H1 (cell line): Measurements from ENCODE around the gene MED17. TPM values are rescaled to one million over a fixed set of nuclear protein-coding genes. Genes with fewer than 3 reads are reported as not detected.

ENCODE experiments used
- CTCF ChIA-PET: fragments of 300-600 bp; sonication (Branson Sonifier 250); formaldehyde crosslinking; loops from one replicate; lab custom pipeline; 2021; ENCODE audit not compliant: partially characterized antibody; lab: Charles Lee
- POLR2A ChIA-PET: fragments of 300-600 bp; sonication (Branson Sonifier 250); formaldehyde crosslinking; loops from one replicate; lab custom pipeline; 2021; ENCODE audit warnings: inconsistent platforms; ENCODE audit not compliant: partially characterized antibody; lab: Charles Lee
- DNase-seq, 2 experiments: peaks; one replicate each; pipeline versions ENCODE4 v3.0.0 to v3.0.0-alpha.2; 2010 to 2022; ENCODE audit warnings: low spot score in 2 of 2, low read depth in 1 of 2, mixed read lengths in 1 of 2
- FAIRE-seq: peaks from 2 replicates; lab custom pipeline; 2011; peaks lifted over from hg19 to GRCh38; lab: Jason Lieb, UNC
- H2AFZ ChIP-seq: 2 replicates; pipeline ENCODE4 v1.8.1; 2012; ENCODE audit warnings: low read length, inconsistent platforms
- H2AK5ac ChIP-seq: 2 replicates; pipeline ENCODE4 v1.6.1; 2013; ENCODE audit warnings: low read depth, low read length
- H2BK120ac ChIP-seq: replicated peaks from 2 replicates; pipeline ENCODE3; 2013; ENCODE audit warnings: low read depth, low read length, inconsistent platforms
- H2BK12ac ChIP-seq: 2 replicates; pipeline ENCODE4 v1.6.1; 2013; ENCODE audit warnings: low read depth, low read length
- H2BK15ac ChIP-seq: 2 replicates; pipeline ENCODE4 v1.6.1; 2013; ENCODE audit warnings: low read length
- H2BK20ac ChIP-seq: 2 replicates; pipeline ENCODE4 v1.6.1; 2013; ENCODE audit warnings: low read length
- H2BK5ac ChIP-seq: 2 replicates; pipeline ENCODE4 v1.6.1; 2013; ENCODE audit warnings: low read depth, low read length
- H3K14ac ChIP-seq: 2 replicates; pipeline ENCODE4 v1.6.1; 2013; ENCODE audit warnings: inconsistent platforms; ENCODE audit not compliant: insufficient read length
- H3K18ac ChIP-seq: 2 replicates; pipeline ENCODE4 v1.6.1; 2013; ENCODE audit warnings: low read length; ENCODE audit errors: extremely low read depth
- H3K23ac ChIP-seq: 2 replicates; pipeline ENCODE4 v1.6.1; 2013; ENCODE audit warnings: inconsistent platforms; ENCODE audit not compliant: insufficient read length
- H3K23me2 ChIP-seq: 2 replicates; pipeline ENCODE4 v1.6.1; 2013; ENCODE audit warnings: low read depth, low read length
- H3K27ac ChIP-seq: 2 replicates; pipeline ENCODE4 v1.6.1; 2011; ENCODE audit warnings: low read depth, low read length, inconsistent platforms
- H3K27me3 ChIP-seq, 4 experiments: replicated peaks in 1 of 4; 1 replicate in 1 of 4; 2 replicates in 3 of 4; pipeline versions ENCODE4 v1.6.1 to v1.8.1; 2011 to 2013; ENCODE audit warnings: low read length in 3 of 4, mild to moderate bottlenecking in 3 of 4, inconsistent platforms in 2 of 4, mixed read lengths in 2 of 4, moderate library complexity in 1 of 4; ENCODE audit not compliant: control insufficient read depth in 3 of 4, insufficient read depth in 3 of 4; ENCODE audit errors: extremely low read depth in 1 of 4
- H3K36me3 ChIP-seq, 4 experiments: 2 replicates each; pipeline versions ENCODE4 v1.6.1 to v1.8.1; 2011 to 2013; ENCODE audit warnings: mild to moderate bottlenecking in 4 of 4, low read length in 3 of 4, moderate library complexity in 2 of 4, control low read depth in 1 of 4, inconsistent platforms in 1 of 4; ENCODE audit not compliant: insufficient read depth in 4 of 4, control insufficient read depth in 2 of 4
- H3K4ac ChIP-seq: replicated peaks from 2 replicates; pipeline ENCODE3; 2013; ENCODE audit warnings: low read length, low read depth, mixed read lengths, inconsistent platforms; ENCODE audit not compliant: insufficient read length
- H3K4me1 ChIP-seq, 4 experiments: replicated peaks in 1 of 4; 1 replicate in 1 of 4; 2 replicates in 3 of 4; pipeline versions ENCODE4 v1.6.1 to v1.8.1; 2011 to 2013; ENCODE audit warnings: low read length in 3 of 4, inconsistent platforms in 2 of 4, mixed read lengths in 1 of 4; ENCODE audit not compliant: insufficient read depth in 4 of 4, control insufficient read depth in 3 of 4
- H3K4me2 ChIP-seq, 2 experiments: 2 replicates each; pipeline versions ENCODE4 v1.6.1 to v1.8.1; 2011 to 2013; ENCODE audit warnings: low read depth in 2 of 2, low read length in 2 of 2, control low read depth in 1 of 2, inconsistent platforms in 1 of 2, mild to moderate bottlenecking in 1 of 2; ENCODE audit not compliant: insufficient read depth in 1 of 2
- H3K4me3 ChIP-seq, 4 experiments: fragments of 200-600, 300-600 bp in 1 of 4; sonication (generic), shearing (Covaris generic), sonication (Bioruptor Twin) in 1 of 4; 2 replicates each; pipeline versions ENCODE4 v1.5.1 to v1.8.1; 2011 to 2016; ENCODE audit warnings: low read length in 4 of 4, low read depth in 3 of 4, control low read depth in 2 of 4, inconsistent platforms in 2 of 4, mild to moderate bottlenecking in 2 of 4, mixed read lengths in 1 of 4, moderate library complexity in 1 of 4; ENCODE audit not compliant: insufficient read depth in 2 of 4; ENCODE audit errors: extremely low read depth in 1 of 4
- H3K56ac ChIP-seq: replicated peaks from 2 replicates; pipeline ENCODE3; 2013; ENCODE audit warnings: low read depth, mild to moderate bottlenecking, mixed read lengths, low read length, inconsistent platforms; ENCODE audit not compliant: insufficient read length
- H3K79me1 ChIP-seq: 2 replicates; pipeline ENCODE4 v1.6.1; 2013; ENCODE audit warnings: low read depth, low read length, control low read depth
- H3K79me2 ChIP-seq, 2 experiments: 2 replicates each; pipeline versions ENCODE4 v1.6.1 to v1.8.1; 2012 to 2013; ENCODE audit warnings: low read length in 2 of 2, mild to moderate bottlenecking in 2 of 2, inconsistent platforms in 1 of 2; ENCODE audit not compliant: insufficient read depth in 2 of 2, control insufficient read depth in 1 of 2
- H3K9ac ChIP-seq, 4 experiments: replicated peaks in 1 of 4; 1 replicate in 1 of 4; 2 replicates in 3 of 4; pipeline versions ENCODE4 v1.6.1 to v1.8.1; 2011 to 2013; ENCODE audit warnings: low read depth in 3 of 4, low read length in 3 of 4, control low read depth in 2 of 4, mild to moderate bottlenecking in 2 of 4, moderate library complexity in 2 of 4, inconsistent platforms in 1 of 4; ENCODE audit errors: extremely low read depth in 1 of 4
- H3K9me3 ChIP-seq, 2 experiments: 2 replicates each; pipeline versions ENCODE4 v1.6.1 to v1.8.1; 2012 to 2013; ENCODE audit warnings: mild to moderate bottlenecking in 2 of 2, moderate library complexity in 2 of 2, control low read depth in 1 of 2, inconsistent platforms in 1 of 2, low read depth in 1 of 2, low read length in 1 of 2, mixed read lengths in 1 of 2; ENCODE audit not compliant: insufficient read depth in 2 of 2
- H4K20me1 ChIP-seq, 2 experiments: replicated peaks in 1 of 2; 2 replicates each; pipeline versions ENCODE3 to v1.8.1; 2011 to 2013; ENCODE audit warnings: inconsistent platforms in 2 of 2, low read length in 2 of 2, mild to moderate bottlenecking in 1 of 2; ENCODE audit not compliant: insufficient read depth in 2 of 2, control insufficient read depth in 1 of 2
- H4K5ac ChIP-seq: 2 replicates; pipeline ENCODE4 v1.6.1; 2013; ENCODE audit warnings: low read length, low read depth, mixed read lengths, inconsistent platforms; ENCODE audit not compliant: insufficient read length
- H4K8ac ChIP-seq: 2 replicates; pipeline ENCODE4 v1.8.0; 2013; ENCODE audit warnings: mild to moderate bottlenecking, moderate library complexity, low read length, inconsistent platforms; ENCODE audit not compliant: insufficient read depth; ENCODE audit errors: extremely low read depth
- H4K91ac ChIP-seq: replicated peaks from 2 replicates; pipeline ENCODE3; 2013; ENCODE audit warnings: low read length, mixed read lengths, inconsistent platforms; ENCODE audit not compliant: insufficient read length
- CHD1 ChIP-seq: IDR thresholded peaks from 2 replicates; pipeline ENCODE4 v1.6.1; 2012; ENCODE audit warnings: low read depth, low read length, improper control_type of control experiment
- EGR1 ChIP-seq: IDR thresholded peaks from 2 replicates; pipeline ENCODE4 v1.6.1; 2011; ENCODE audit warnings: low read depth, low read length, borderline replicate concordance
- KDM4A ChIP-seq: IDR thresholded peaks from one replicate; pipeline ENCODE4 v1.7.1; 2012; ENCODE audit warnings: low read depth, mild to moderate bottlenecking, moderate library complexity, low read length, inconsistent platforms; ENCODE audit not compliant: severe bottlenecking
- NANOG ChIP-seq: IDR thresholded peaks from 2 replicates; pipeline ENCODE4 v1.6.1; 2011; ENCODE audit warnings: low read length, low read depth, mild to moderate bottlenecking, inconsistent platforms; ENCODE audit not compliant: insufficient read depth, poor library complexity, severe bottlenecking
- POLR2A ChIP-seq, 2 experiments: IDR thresholded peaks; 1 replicate in 1 of 2; 2 replicates in 1 of 2; pipeline ENCODE4 v1.6.1; 2011; ENCODE audit warnings: low read depth in 2 of 2, low read length in 2 of 2, mild to moderate bottlenecking in 2 of 2; ENCODE audit errors: control extremely low read depth in 1 of 2
- SP2 ChIP-seq: IDR thresholded peaks from 2 replicates; pipeline ENCODE4 v1.6.1; 2012; ENCODE audit warnings: mild to moderate bottlenecking, low read length, inconsistent platforms
- WGBS, 2 experiments: shearing (Covaris generic) in 1 of 2; methylation state at CpG; one replicate each; pipeline versions ENCODE4 v1.1.6 to v1.1.7; 2013 to 2015; ENCODE audit warnings: low lambda C conversion rate in 2 of 2, mixed read lengths in 2 of 2, inconsistent platforms in 1 of 2, low coverage in 1 of 2, missing lambda C conversion rate in 1 of 2; ENCODE audit not compliant: insufficient replicate concordance in 2 of 2, insufficient coverage in 1 of 2, insufficient read length in 1 of 2; ENCODE audit errors: extremely low coverage in 1 of 2, missing lambda C conversion rate in 1 of 2; 5-methylcytosine and 5-hydroxymethylcytosine counted together
- polyA plus RNA-seq, 7 experiments: library from polyadenylated mRNA; depleted of rRNA in 3 of 7; stranded (reverse) in 5 of 7; unstranded in 2 of 7; fragments of >200 nt in 5 of 7; fragments of 200-250 nt in 2 of 7; gene quantifications; 1 replicate in 5 of 7; 2 replicates in 1 of 7; 4 replicates in 1 of 7; pipeline versions ENCODE4 v1.2.1 to v1.2.3, GENCODE V29; 2011 to 2013; ENCODE audit warnings: missing spikeins in 2 of 7, mixed read lengths in 2 of 7
- total RNA-seq: library from RNA; stranded (reverse); fragmentation: NEBNext Ultra II Directional; extraction: Animal tissue kit (Norgen Biotek cat#: 25700); gene quantifications from 2 replicates; pipeline ENCODE4 v1.2.1, GENCODE V29; 2021
- TF ChIP-seq, protein P1 (sequence below): IDR thresholded peaks from 2 replicates; pipeline ENCODE4 v1.6.1; 2012; ENCODE audit warnings: inconsistent platforms
- TF ChIP-seq, protein P2 (sequence below): IDR thresholded peaks from 2 replicates; pipeline ENCODE4 v1.6.1; 2011; ENCODE audit warnings: low read depth, mild to moderate bottlenecking, low read length; ENCODE audit not compliant: insufficient read depth

The MED17 gene
- total and polyA plus RNA-seq, 2 of the 8 experiments (the other 6 are each of a cell fraction or from before 2014, with no cell fraction given) = 8.8 to 33.7 TPM

DNA sequence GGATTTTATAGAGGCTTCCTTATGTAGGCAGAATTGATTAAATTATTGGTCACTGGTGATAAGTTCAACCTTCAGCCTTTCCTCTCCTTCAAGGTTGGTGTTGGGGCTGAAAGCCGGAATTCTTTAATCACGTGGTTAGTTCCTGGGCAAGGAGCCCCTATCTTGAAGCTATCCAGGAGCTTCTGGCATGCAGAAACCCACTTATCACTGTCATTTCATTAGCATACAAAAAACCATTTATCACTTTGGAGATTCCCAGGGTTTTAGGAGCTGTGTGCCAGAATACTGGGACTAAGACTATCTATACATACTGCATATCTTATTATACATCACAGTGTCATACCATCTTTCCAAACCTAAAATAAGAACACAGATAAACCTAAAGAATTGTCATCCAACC, 18.5 kb upstream of the MED17 start:
- H3K27ac ChIP-seq = no peak overlapping the region
- TF ChIP-seq POLR2A (IDR thresholded peaks at IDR 0.05; ENCODE audit: control extremely low read depth in 1 of 2, low read depth in 2 of 2, low read length in 2 of 2) (no peak), EGR1 (no peak), CHD1 (no peak), NANOG (no peak), SP2 (no peak), KDM4A (no peak)
- TF ChIP-seq, protein P1, sequence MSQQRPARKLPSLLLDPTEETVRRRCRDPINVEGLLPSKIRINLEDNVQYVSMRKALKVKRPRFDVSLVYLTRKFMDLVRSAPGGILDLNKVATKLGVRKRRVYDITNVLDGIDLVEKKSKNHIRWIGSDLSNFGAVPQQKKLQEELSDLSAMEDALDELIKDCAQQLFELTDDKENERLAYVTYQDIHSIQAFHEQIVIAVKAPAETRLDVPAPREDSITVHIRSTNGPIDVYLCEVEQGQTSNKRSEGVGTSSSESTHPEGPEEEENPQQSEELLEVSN = no peak
- TF ChIP-seq, protein P2, sequence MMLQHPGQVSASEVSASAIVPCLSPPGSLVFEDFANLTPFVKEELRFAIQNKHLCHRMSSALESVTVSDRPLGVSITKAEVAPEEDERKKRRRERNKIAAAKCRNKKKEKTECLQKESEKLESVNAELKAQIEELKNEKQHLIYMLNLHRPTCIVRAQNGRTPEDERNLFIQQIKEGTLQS = no peak

More for the DNA sequence above, 18.5 kb upstream of the MED17 start:
- Histone ChIP-seq H3K27me3 (no peaks in the 10 kb centered on the region), H2BK5ac (no peak overlapping the region), H3K23ac (no peak overlapping the region), H3K23me2 (peaks cover under 1% of the 10 kb centered on the region; the same call in 1 of the 2 replicates), H4K5ac (no peak overlapping the region), H4K8ac (no peak overlapping the region), H3K79me1 (no peaks in the 10 kb centered on the region), H2BK20ac (no peak overlapping the region), H3K9ac (no peak overlapping the region), H2BK12ac (no peak overlapping the region), H2AK5ac (no peak overlapping the region), H3K14ac (no peak overlapping the region), H3K4ac (no peak overlapping the region), H2BK15ac (no peak overlapping the region), H3K79me2 (no peaks in the 10 kb centered on the region), H3K9me3 (0 out of 4 replicates have a peak, but pooled peaks cover 0 to 3% of the 10 kb centered on the region in 2 experiments), H4K91ac (no peak overlapping the region), H3K4me3 (no peak overlapping the region), H4K20me1 (no peaks in the 10 kb centered on the region), H2BK120ac (no peak overlapping the region), H3K56ac (no peak overlapping the region), H2AFZ (no peak overlapping the region), H3K4me1 (no peaks in the 10 kb centered on the region), H3K4me2 (no peak overlapping the region), H3K36me3 (peaks cover 0 to 21% (median 10%) of the 10 kb centered on the region in 4 experiments; a peak in 4 of 8 replicates), H3K18ac (no peak overlapping the region)
- ChIA-PET CTCF (interaction anchor here (1.2 to 2.2 kb wide), 2 partner anchors 9 to 62 kb away, joined by 3 to 13 read pairs; no protein-coding TSS in a partner anchor), POLR2A (interaction anchor here (1.5 to 5.0 kb wide), 4 partner anchors 8 to 25 kb away, joined by 5 to 41 read pairs (median 8); partner anchors contain the start of genes C11orf54, MED17 and TAF1D)
- 85% methylated on average over 2 of the region's 2 CpGs; no CpG with 5 or more reads in 1 of the 2 experiments for WGBS, 2 experiments
- DNase-seq = no peak
- FAIRE-seq = no peak
